Neural progenitor cell (in vitro differentiated cells): ENCODE results near the gene JSRP1. TPM values are rescaled to one million over a fixed set of nuclear protein-coding genes. Genes with fewer than 3 reads are reported as not detected.
A peak's percentile ranks its signal among the peaks of the same experiment; 100 is the strongest.

Experiments used
- DNase-seq: peaks from one replicate; pipeline ENCODE4 v3.0.0-alpha.2; 2016; ENCODE audit warnings: low spot score
- H2AFZ ChIP-seq: fragments of 200-600 bp; sonication (generic); replicated peaks from 2 replicates; pipeline ENCODE4 v1.6.1; 2016; ENCODE audit warnings: antibody characterized with exemption
- H3F3A ChIP-seq: fragments of 200-600 bp; sonication (generic); 2 replicates; pipeline ENCODE4 v1.6.1; 2016; ENCODE audit warnings: antibody characterized with exemption, low read depth
- H3K27ac ChIP-seq: fragments of 200-600 bp; sonication (generic); 2 replicates; pipeline ENCODE4 v1.5.1; 2016; ENCODE audit warnings: mild to moderate bottlenecking
- H3K27me3 ChIP-seq: fragments of 200-600 bp; sonication (generic); 2 replicates; pipeline ENCODE4 v1.6.1; 2016; ENCODE audit warnings: mild to moderate bottlenecking, moderate library complexity
- H3K36me3 ChIP-seq: fragments of 200-600 bp; sonication (generic); 2 replicates; pipeline ENCODE4 v1.5.1; 2016
- H3K4me1 ChIP-seq: fragments of 200-600 bp; sonication (generic); 2 replicates; pipeline ENCODE4 v1.6.1; 2016; ENCODE audit warnings: mixed run types
- H3K4me2 ChIP-seq: fragments of 200-600 bp; sonication (generic); 2 replicates; pipeline ENCODE4 v1.6.1; 2016
- H3K4me3 ChIP-seq: fragments of 200-600 bp; sonication (generic); 2 replicates; pipeline ENCODE4 v1.5.1; 2016
- H3K79me2 ChIP-seq: fragments of 200-600 bp; sonication (generic); 2 replicates; pipeline ENCODE4 v1.6.1; 2016; ENCODE audit warnings: low read depth
- H3K9ac ChIP-seq: fragments of 200-600 bp; sonication (generic); 2 replicates; pipeline ENCODE4 v1.6.1; 2016
- H3K9me3 ChIP-seq: fragments of 200-600 bp; sonication (generic); 2 replicates; pipeline ENCODE4 v1.5.1; 2016; ENCODE audit warnings: low read depth
- H4K20me1 ChIP-seq: fragments of 200-600 bp; sonication (generic); 2 replicates; pipeline ENCODE4 v1.6.1; 2016; ENCODE audit warnings: low read depth
- H3K27ac Mint-ChIP-seq: 3 replicates; pipeline ENCODE4 v1.8.0; 2021; ENCODE audit warnings: mixed read lengths
- H3K27me3 Mint-ChIP-seq: 2 replicates; pipeline ENCODE4 v1.8.0; 2022; ENCODE audit warnings: low read depth, mild to moderate bottlenecking, inconsistent platforms, moderate library complexity, mixed read lengths; ENCODE audit not compliant: insufficient read depth
- H3K36me3 Mint-ChIP-seq: 3 replicates; pipeline ENCODE4 v1.8.0; 2021; ENCODE audit warnings: mixed read lengths
- H3K4me1 Mint-ChIP-seq: 3 replicates; pipeline ENCODE4 v1.8.0; 2021; ENCODE audit warnings: mixed read lengths
- H3K4me3 Mint-ChIP-seq: 3 replicates; pipeline ENCODE4 v1.8.0; 2021; ENCODE audit warnings: mild to moderate bottlenecking, moderate library complexity, mixed read lengths
- H3K9me3 Mint-ChIP-seq: 3 replicates; pipeline ENCODE4 v1.8.0; 2020; ENCODE audit warnings: mixed read lengths
- CTCF ChIP-seq: fragments of 200-600 bp; sonication (generic); IDR thresholded peaks from 2 replicates; pipeline ENCODE4 v1.5.1; 2017; ENCODE audit warnings: antibody characterized with exemption, mild to moderate bottlenecking
- EZH2 ChIP-seq: fragments of 200-600 bp; sonication (generic); IDR thresholded peaks from 2 replicates; pipeline ENCODE4 v1.6.1; 2017; ENCODE audit warnings: antibody characterized with exemption, mild to moderate bottlenecking, moderate library complexity
- EZH2phosphoT487 ChIP-seq: fragments of 200-600 bp; sonication (generic); IDR thresholded peaks from 2 replicates; pipeline ENCODE4 v1.6.1; 2017; ENCODE audit warnings: antibody characterized with exemption
- total RNA-seq: library from RNA; depleted of rRNA; stranded (reverse); fragments of >200 nt; gene quantifications from 2 replicates; pipeline ENCODE4 v1.2.3, GENCODE V29; 2015; ENCODE audit warnings: low replicate concordance

The JSRP1 gene
- total RNA-seq, 1 donor from 2014 or later: not detected

- Mint-ChIP-seq H3K36me3 (peaks cover 10% of the 10 kb centered on the region), H3K9me3 (no peaks in the 10 kb centered on the region), H3K4me3 (peak overlapping the region; percentile 50), H3K4me1 (peaks cover 16% of the 10 kb centered on the region), H3K27me3 (peaks cover 11% of the 10 kb centered on the region), H3K27ac (no peak overlapping the region)
- H3K79me2 ChIP-seq: peaks cover 23% of the 10 kb centered on the region
- DNase-seq: no peak
- no peak for TF ChIP-seq EZH2phosphoT487
- TF ChIP-seq CTCF: peak; percentile 11
- H3K27ac ChIP-seq: peak overlapping the region; percentile 58
- H3K27me3 ChIP-seq: no peaks in the 10 kb centered on the region
- no peak overlapping the region for H3K4me3 ChIP-seq
- peaks cover 27% of the 10 kb centered on the region for H4K20me1 ChIP-seq
- H3K36me3 ChIP-seq: no peaks in the 10 kb centered on the region
- no peak overlapping the region for H2AFZ ChIP-seq
- no peaks in the 10 kb centered on the region for H3K9me3 ChIP-seq
- peaks cover 13% of the 10 kb centered on the region for H3F3A ChIP-seq
- H3K4me1 ChIP-seq: peaks cover 6% of the 10 kb centered on the region
- no peak overlapping the region for H3K9ac ChIP-seq
- H3K4me2 ChIP-seq: no peak overlapping the region
Observed at GRCh38 chr19:2231621-2232221, 24.5 kb downstream of the JSRP1 start.

GRCh38 chr19:2230807-2231533, 25.2 kb downstream of the JSRP1 start:
- H3K4me1 Mint-ChIP-seq: peaks cover 11% of the 10 kb centered on the region
- no peak for DNase-seq
- TF ChIP-seq EZH2: no peak
- no peak for TF ChIP-seq CTCF
- no peak for TF ChIP-seq EZH2phosphoT487
- no peak overlapping the region for H3K27ac Mint-ChIP-seq
- peak overlapping the region; percentile 58 for H3K27ac ChIP-seq
- peaks cover 27% of the 10 kb centered on the region for H4K20me1 ChIP-seq
- H3K79me2 ChIP-seq: peaks cover 21% of the 10 kb centered on the region
- H3K36me3 ChIP-seq: no peaks in the 10 kb centered on the region
- H3K4me3 Mint-ChIP-seq: peak overlapping the region; percentile 50
- H3K27me3 ChIP-seq: no peaks in the 10 kb centered on the region
- H3K4me3 ChIP-seq: no peak overlapping the region
- no peaks in the 10 kb centered on the region for H3K9me3 ChIP-seq
- H3F3A ChIP-seq: peaks cover 12% of the 10 kb centered on the region
- H2AFZ ChIP-seq: no peak overlapping the region
- peaks cover 8% of the 10 kb centered on the region for H3K36me3 Mint-ChIP-seq
- H3K4me1 ChIP-seq: peaks cover 6% of the 10 kb centered on the region
- no peak overlapping the region for H3K4me2 ChIP-seq
- no peak overlapping the region for H3K9ac ChIP-seq
- H3K9me3 Mint-ChIP-seq: no peaks in the 10 kb centered on the region
- H3K27me3 Mint-ChIP-seq: peaks cover 6% of the 10 kb centered on the region

- Histone ChIP-seq H3K9ac (no peak overlapping the region), H3K4me3 (no peak overlapping the region), H3K36me3 (no peaks in the 10 kb centered on the region), H3K4me2 (no peak overlapping the region), H4K20me1 (peaks cover 23% of the 10 kb centered on the region), H3K79me2 (peaks cover 12% of the 10 kb centered on the region), H3K4me1 (peaks cover 4% of the 10 kb centered on the region), H3F3A (peaks cover 12% of the 10 kb centered on the region), H3K9me3 (no peaks in the 10 kb centered on the region), H3K27me3 (no peaks in the 10 kb centered on the region), H3K27ac (no peak overlapping the region), H2AFZ (no peak overlapping the region)
- no peak for DNase-seq
- H3K9me3 Mint-ChIP-seq: no peaks in the 10 kb centered on the region
- peaks cover 8% of the 10 kb centered on the region for H3K27me3 Mint-ChIP-seq
- peaks cover 8% of the 10 kb centered on the region for H3K4me1 Mint-ChIP-seq
- no peak overlapping the region for H3K27ac Mint-ChIP-seq
- peaks cover 8% of the 10 kb centered on the region for H3K36me3 Mint-ChIP-seq
- H3K4me3 Mint-ChIP-seq: peak overlapping the region; percentile 9
- TF ChIP-seq CTCF (no peak), EZH2phosphoT487 (no peak), EZH2 (no peak)
Observed at GRCh38 chr19:2230033-2230531, 26.1 kb downstream of the JSRP1 start.
